ENCODE results near the gene YPEL3. TPM values are rescaled to one million over a fixed set of nuclear protein-coding genes. Genes with fewer than 3 reads are reported as not detected.
"Not testable (repeated sequence)": the region's sequence is repeated elsewhere in the genome, so short reads cannot be mapped to it uniquely, and the experiment has no call there.

Gene YPEL3
- total RNA-seq, 1 donor from 2014 or later, result 14.2 TPM

- H3K4me3 Mint-ChIP-seq (ENCODE audit: low read depth), result no peak overlapping the region
- no peak for DNase-seq (ENCODE audit: low spot score)
- no peaks in the 10 kb centered on the region for H3K27me3 Mint-ChIP-seq (ENCODE audit: low read depth)
- no peak overlapping the region for H3K27ac Mint-ChIP-seq
- H3K4me1 Mint-ChIP-seq (ENCODE audit: low read depth), result peaks cover 13% of the 10 kb centered on the region
- H3K9me3 Mint-ChIP-seq, result no peaks in the 10 kb centered on the region
- intact Hi-C loops (cut with micrococcal nuclease), result no loop called here
- H3K36me3 Mint-ChIP-seq (ENCODE audit: low read depth), result peaks cover 7% of the 10 kb centered on the region
Measured at GRCh38 chr16:30127993-30128392, 32.0 kb upstream of the YPEL3 start.

GRCh38 chr16:30125690-30126089, 29.7 kb upstream of the YPEL3 start:
- H3K4me3 Mint-ChIP-seq (ENCODE audit: low read depth); H3K27me3 Mint-ChIP-seq (ENCODE audit: low read depth); H3K36me3 Mint-ChIP-seq (ENCODE audit: low read depth); DNase-seq (ENCODE audit: low spot score); H3K27ac Mint-ChIP-seq; H3K9me3 Mint-ChIP-seq; intact Hi-C loops (cut with micrococcal nuclease): not testable (repeated sequence)
- H3K4me1 Mint-ChIP-seq (ENCODE audit: low read depth), result peaks cover 17% of the 10 kb centered on the region

GRCh38 chr16:30124985-30125379, 29.0 kb upstream of the YPEL3 start:
- Mint-ChIP-seq H3K9me3 (no peaks in the 10 kb centered on the region), H3K27me3 (ENCODE audit: low read depth) (no peaks in the 10 kb centered on the region), H3K36me3 (ENCODE audit: low read depth) (peaks cover 9% of the 10 kb centered on the region), H3K4me3 (ENCODE audit: low read depth) (no peak overlapping the region), H3K27ac (no peak overlapping the region), H3K4me1 (ENCODE audit: low read depth) (peaks cover 18% of the 10 kb centered on the region)
- DNase-seq (ENCODE audit: low spot score), result no peak
- intact Hi-C loops (cut with micrococcal nuclease), result loop anchor here (5.0 kb wide), 1 partner anchor 282 kb away; the partner anchor contains the start of gene ZNF771

- peak overlapping the region; percentile 85 for H3K27ac Mint-ChIP-seq
- peaks cover 19% of the 10 kb centered on the region for H3K36me3 Mint-ChIP-seq (ENCODE audit: low read depth)
- intact Hi-C loops (cut with micrococcal nuclease), result loop anchor here (5.0 kb wide), 1 partner anchor 285 kb away; the partner anchor contains the start of gene ZNF771
- H3K27me3 Mint-ChIP-seq (ENCODE audit: low read depth), result no peaks in the 10 kb centered on the region
- H3K4me1 Mint-ChIP-seq (ENCODE audit: low read depth), result peaks cover 19% of the 10 kb centered on the region
- H3K9me3 Mint-ChIP-seq, result no peaks in the 10 kb centered on the region
- DNase-seq (ENCODE audit: low spot score), result no peak
- H3K4me3 Mint-ChIP-seq (ENCODE audit: low read depth), result peak overlapping the region; percentile 89
Measured at GRCh38 chr16:30122604-30123160, 26.7 kb upstream of the YPEL3 start.

GRCh38 chr16:30121741-30122571, 25.9 kb upstream of the YPEL3 start:
- Mint-ChIP-seq H3K27ac (peak overlapping the region; percentile 78), H3K4me3 (ENCODE audit: low read depth) (peak overlapping the region; percentile 89), H3K36me3 (ENCODE audit: low read depth) (peaks cover 19% of the 10 kb centered on the region), H3K9me3 (no peaks in the 10 kb centered on the region), H3K4me1 (ENCODE audit: low read depth) (peaks cover 19% of the 10 kb centered on the region), H3K27me3 (ENCODE audit: low read depth) (no peaks in the 10 kb centered on the region)
- DNase-seq (ENCODE audit: low spot score), result no peak
- intact Hi-C loops (cut with micrococcal nuclease), result loop anchor here (5.0 kb wide), 1 partner anchor 285 kb away; the partner anchor contains the start of gene ZNF771

- Mint-ChIP-seq H3K4me1 (ENCODE audit: low read depth) (peaks cover 19% of the 10 kb centered on the region), H3K36me3 (ENCODE audit: low read depth) (peaks cover 19% of the 10 kb centered on the region), H3K9me3 (no peaks in the 10 kb centered on the region), H3K27me3 (ENCODE audit: low read depth) (no peaks in the 10 kb centered on the region), H3K4me3 (ENCODE audit: low read depth) (no peak overlapping the region), H3K27ac (no peak overlapping the region)
- DNase-seq (ENCODE audit: low spot score), result no peak
- intact Hi-C loops (cut with micrococcal nuclease), result loop anchor here (5.0 kb wide), 1 partner anchor 287 kb away; the partner anchor contains the start of gene ZNF771
Measured at GRCh38 chr16:30120340-30121105, 24.5 kb upstream of the YPEL3 start.

- no peak for DNase-seq (ENCODE audit: low spot score)
- Mint-ChIP-seq H3K27ac (no peak overlapping the region), H3K4me3 (ENCODE audit: low read depth) (no peak overlapping the region), H3K36me3 (ENCODE audit: low read depth) (peaks cover 19% of the 10 kb centered on the region), H3K27me3 (ENCODE audit: low read depth) (no peaks in the 10 kb centered on the region), H3K9me3 (no peaks in the 10 kb centered on the region), H3K4me1 (ENCODE audit: low read depth) (peaks cover 19% of the 10 kb centered on the region)
- intact Hi-C loops (cut with micrococcal nuclease), result no loop called here
Measured at GRCh38 chr16:30119428-30119827, 23.4 kb upstream of the YPEL3 start.

- Mint-ChIP-seq H3K27ac (no peak overlapping the region), H3K9me3 (no peaks in the 10 kb centered on the region), H3K36me3 (ENCODE audit: low read depth) (peaks cover 26% of the 10 kb centered on the region), H3K27me3 (ENCODE audit: low read depth) (no peaks in the 10 kb centered on the region), H3K4me1 (ENCODE audit: low read depth) (peaks cover 18% of the 10 kb centered on the region), H3K4me3 (ENCODE audit: low read depth) (no peak overlapping the region)
- intact Hi-C loops (cut with micrococcal nuclease), result no loop called here
- no peak for DNase-seq (ENCODE audit: low spot score)
Measured at GRCh38 chr16:30117768-30118167, 21.8 kb upstream of the YPEL3 start.

- intact Hi-C loops (cut with micrococcal nuclease), result no loop called here
- H3K4me1 Mint-ChIP-seq (ENCODE audit: low read depth), result peaks cover 12% of the 10 kb centered on the region
- no peak overlapping the region for H3K4me3 Mint-ChIP-seq (ENCODE audit: low read depth)
- no peaks in the 10 kb centered on the region for H3K9me3 Mint-ChIP-seq
- peaks cover 28% of the 10 kb centered on the region for H3K36me3 Mint-ChIP-seq (ENCODE audit: low read depth)
- no peak for DNase-seq (ENCODE audit: low spot score)
- H3K27ac Mint-ChIP-seq, result no peak overlapping the region
- H3K27me3 Mint-ChIP-seq (ENCODE audit: low read depth), result no peaks in the 10 kb centered on the region
Measured at GRCh38 chr16:30116291-30117207, 20.5 kb upstream of the YPEL3 start.

- no peaks in the 10 kb centered on the region for H3K9me3 Mint-ChIP-seq
- intact Hi-C loops (cut with micrococcal nuclease), result no loop called here
- peaks cover 32% of the 10 kb centered on the region for H3K36me3 Mint-ChIP-seq (ENCODE audit: low read depth)
- DNase-seq (ENCODE audit: low spot score), result no peak
- H3K4me1 Mint-ChIP-seq (ENCODE audit: low read depth), result peaks cover 7% of the 10 kb centered on the region
- H3K27ac Mint-ChIP-seq, result no peak overlapping the region
- no peaks in the 10 kb centered on the region for H3K27me3 Mint-ChIP-seq (ENCODE audit: low read depth)
- H3K4me3 Mint-ChIP-seq (ENCODE audit: low read depth), result no peak overlapping the region
Measured at GRCh38 chr16:30115238-30115637, 19.2 kb upstream of the YPEL3 start.

GRCh38 chr16:30114833-30115232, 18.8 kb upstream of the YPEL3 start:
- H3K4me1 Mint-ChIP-seq (ENCODE audit: low read depth); H3K27me3 Mint-ChIP-seq (ENCODE audit: low read depth); H3K27ac Mint-ChIP-seq; DNase-seq (ENCODE audit: low spot score); H3K4me3 Mint-ChIP-seq (ENCODE audit: low read depth); H3K9me3 Mint-ChIP-seq; intact Hi-C loops (cut with micrococcal nuclease): not testable (repeated sequence)
- H3K36me3 Mint-ChIP-seq (ENCODE audit: low read depth), result peaks cover 32% of the 10 kb centered on the region

- DNase-seq (ENCODE audit: low spot score), result no peak
- Mint-ChIP-seq H3K4me1 (ENCODE audit: low read depth) (peaks cover 3% of the 10 kb centered on the region), H3K9me3 (no peaks in the 10 kb centered on the region), H3K36me3 (ENCODE audit: low read depth) (peaks cover 30% of the 10 kb centered on the region), H3K27ac (no peak overlapping the region), H3K4me3 (ENCODE audit: low read depth) (no peak overlapping the region), H3K27me3 (ENCODE audit: low read depth) (no peaks in the 10 kb centered on the region)
- intact Hi-C loops (cut with micrococcal nuclease), result no loop called here
Measured at GRCh38 chr16:30114411-30114810, 18.4 kb upstream of the YPEL3 start.
